ENCODE data around the gene MYO9B. TPM values are rescaled to one million over a fixed set of nuclear protein-coding genes. Genes with fewer than 3 reads are reported as not detected.

MYO9B gene
- total RNA-seq, 1 experiment from 2014 or later: 74.6 TPM

- ChIA-PET CTCF (no interaction called here), RAD21 (ENCODE audit: low non-redundant PET in 1 of 2, low total read pairs in 2 of 2, uncharacterized antibody in 2 of 2, unreplicated experiment in 2 of 2) (no interaction called here), POLR2A (no interaction called here)
- Histone ChIP-seq H3K9me3 (ENCODE audit: control insufficient read depth in 1 of 2, insufficient read depth in 1 of 2, low read depth in 1 of 2, low read length in 2 of 2) (no peaks in the 10 kb centered on the region), H3K9ac (ENCODE audit: low read length) (peak overlapping the region; percentile 69), H3K27me3 (ENCODE audit: insufficient read depth, low read length) (no peaks in the 10 kb centered on the region), H3K4me3 (replicated peaks in 1 of 2; ENCODE audit: low read depth in 1 of 2, low read length in 2 of 2) (peak overlapping the region; percentile 38 to 54), H2AFZ (ENCODE audit: low read depth, low read length, poor library complexity, severe bottlenecking) (no peak overlapping the region), H3K36me3 (ENCODE audit: control insufficient read depth in 1 of 2, insufficient read depth in 2 of 2, low read length in 2 of 2) (no peaks in the 10 kb centered on the region), H3K27ac (ENCODE audit: low read depth, low read length) (peak overlapping the region; percentile 86), H3K4me2 (ENCODE audit: low read length) (peak overlapping the region; percentile 88), H4K20me1 (ENCODE audit: insufficient read depth) (no peaks in the 10 kb centered on the region), H3K79me2 (ENCODE audit: insufficient read depth, low read length) (peaks cover 36% of the 10 kb centered on the region; the same call in 1 of the 2 replicates), H3K9me2 (ENCODE audit: insufficient read depth) (no peaks in the 10 kb centered on the region), H3K4me1 (ENCODE audit: control insufficient read depth in 1 of 2, insufficient read depth in 2 of 2, low read length in 2 of 2) (peaks cover 41 to 49% of the 10 kb centered on the region in 2 experiments)
- peak; percentile 97 for ATAC-seq
- intact Hi-C loops (cut with micrococcal nuclease): no loop called here
- DNase-seq (ENCODE audit: low read depth, low spot score): peak; percentile 83
- no TSS peak for BruUV-seq (replicated peaks)
- TF ChIP-seq SIN3A (IDR thresholded peaks at IDR 0.05; ENCODE audit: low read depth) (no peak), RAD21 (IDR thresholded peaks at IDR 0.05; ENCODE audit: low read depth) (peak; percentile 51), REST (IDR thresholded peaks at IDR 0.05; ENCODE audit: low read depth) (no peak), EZH2 (IDR thresholded peaks at IDR 0.05) (no peak), ZBTB33 (IDR thresholded peaks at IDR 0.05; ENCODE audit: extremely low read depth, insufficient replicate concordance, low read length) (no peak), SP1 (IDR thresholded peaks at IDR 0.05; ENCODE audit: low read depth) (peak; percentile 69), CEBPB (IDR thresholded peaks at IDR 0.05; ENCODE audit: low read depth) (no peak), FOSL1 (IDR thresholded peaks at IDR 0.05; ENCODE audit: low read depth) (peak; percentile 69), YY1 (IDR thresholded peaks at IDR 0.05; ENCODE audit: extremely low read depth, insufficient replicate concordance, low read depth, low read length) (peak; percentile 78), TCF7L2 (IDR thresholded peaks at IDR 0.05; ENCODE audit: borderline replicate concordance, extremely low read depth, insufficient read depth, insufficient read length) (peak; percentile 65), ELF1 (IDR thresholded peaks at IDR 0.05; ENCODE audit: borderline replicate concordance, low read depth) (no peak), ZNF274 (IDR thresholded peaks at IDR 0.05; ENCODE audit: low read depth, low read length) (no peak), POLR2AphosphoS5 (IDR thresholded peaks at IDR 0.05; ENCODE audit: low read depth, low read length) (peak; percentile 48; the same call in 1 of the 2 replicates), JUND (IDR thresholded peaks at IDR 0.05) (peak; percentile 91), CBX3 (IDR thresholded peaks at IDR 0.05; ENCODE audit: low read depth) (no peak)
- TF ChIP-seq, protein P1, sequence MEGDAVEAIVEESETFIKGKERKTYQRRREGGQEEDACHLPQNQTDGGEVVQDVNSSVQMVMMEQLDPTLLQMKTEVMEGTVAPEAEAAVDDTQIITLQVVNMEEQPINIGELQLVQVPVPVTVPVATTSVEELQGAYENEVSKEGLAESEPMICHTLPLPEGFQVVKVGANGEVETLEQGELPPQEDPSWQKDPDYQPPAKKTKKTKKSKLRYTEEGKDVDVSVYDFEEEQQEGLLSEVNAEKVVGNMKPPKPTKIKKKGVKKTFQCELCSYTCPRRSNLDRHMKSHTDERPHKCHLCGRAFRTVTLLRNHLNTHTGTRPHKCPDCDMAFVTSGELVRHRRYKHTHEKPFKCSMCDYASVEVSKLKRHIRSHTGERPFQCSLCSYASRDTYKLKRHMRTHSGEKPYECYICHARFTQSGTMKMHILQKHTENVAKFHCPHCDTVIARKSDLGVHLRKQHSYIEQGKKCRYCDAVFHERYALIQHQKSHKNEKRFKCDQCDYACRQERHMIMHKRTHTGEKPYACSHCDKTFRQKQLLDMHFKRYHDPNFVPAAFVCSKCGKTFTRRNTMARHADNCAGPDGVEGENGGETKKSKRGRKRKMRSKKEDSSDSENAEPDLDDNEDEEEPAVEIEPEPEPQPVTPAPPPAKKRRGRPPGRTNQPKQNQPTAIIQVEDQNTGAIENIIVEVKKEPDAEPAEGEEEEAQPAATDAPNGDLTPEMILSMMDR (IDR thresholded peaks at IDR 0.05 in 2 of 3, conservative IDR thresholded peaks at IDR 0.05 in 1 of 3; ENCODE audit: borderline replicate concordance in 1 of 3, insufficient read depth in 1 of 3, low read depth in 2 of 3, low read length in 2 of 3): peak in 1 of 3 experiments; percentile 25; a peak in 1 of 6 replicates
- TF ChIP-seq, protein P2, sequence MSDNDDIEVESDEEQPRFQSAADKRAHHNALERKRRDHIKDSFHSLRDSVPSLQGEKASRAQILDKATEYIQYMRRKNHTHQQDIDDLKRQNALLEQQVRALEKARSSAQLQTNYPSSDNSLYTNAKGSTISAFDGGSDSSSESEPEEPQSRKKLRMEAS (IDR thresholded peaks at IDR 0.05): no peak; the same call in 1 of the 2 replicates
Measured at GRCh38 chr19:17135001-17135853, 59.6 kb downstream of the MYO9B start.

Measured in HCT116 (cell line).